GM12891 (cell line): ENCODE data around the gene TANC1.

Experiments
- POLR2A ChIP-seq: IDR thresholded peaks from 2 replicates; pipeline ENCODE4 v1.6.1; 2011; ENCODE audit warnings: low read depth, low read length, control low read depth
- POLR2AphosphoS5 ChIP-seq: IDR thresholded peaks from 2 replicates; pipeline ENCODE4 v1.6.1; 2011; ENCODE audit warnings: low read depth, low read length, control low read depth
- POU2F2 ChIP-seq: IDR thresholded peaks from 2 replicates; pipeline ENCODE4 v1.6.1; 2011; ENCODE audit warnings: low read depth, mild to moderate bottlenecking, control low read depth, low read length, moderate library complexity
- SPI1 ChIP-seq: IDR thresholded peaks from 2 replicates; pipeline ENCODE4 v1.6.1; 2011; ENCODE audit warnings: low read depth, low read length, control low read depth
- TAF1 ChIP-seq: IDR thresholded peaks from 2 replicates; pipeline ENCODE4 v1.6.1; 2011; ENCODE audit warnings: low read depth, low read length, control low read depth

- TF ChIP-seq POLR2A = no peak
- no peak for TF ChIP-seq POU2F2
- no peak for TF ChIP-seq POLR2AphosphoS5
- no peak for TF ChIP-seq TAF1
- no peak for TF ChIP-seq SPI1
Measured at GRCh38 chr2:158969715-158970240, 1.3 kb downstream of the TANC1 start.
